GM23248 (cell line): ENCODE measurements around the gene MAPK4.

ENCODE experiments used
- EZH2 ChIP-seq: fragments of 200-600 bp; sonication (generic); IDR thresholded peaks from 2 replicates; pipeline ENCODE4 v1.6.1; 2018; ENCODE audit warnings: antibody characterized with exemption, mild to moderate bottlenecking; ENCODE audit not compliant: insufficient read depth, poor library complexity, severe bottlenecking
- EZH2phosphoT487 ChIP-seq: fragments of 200-600 bp; sonication (generic); IDR thresholded peaks from 2 replicates; pipeline ENCODE4 v1.6.1; 2018; ENCODE audit warnings: antibody characterized with exemption, moderate library complexity, mild to moderate bottlenecking, low read depth; ENCODE audit not compliant: insufficient read depth

DNA sequence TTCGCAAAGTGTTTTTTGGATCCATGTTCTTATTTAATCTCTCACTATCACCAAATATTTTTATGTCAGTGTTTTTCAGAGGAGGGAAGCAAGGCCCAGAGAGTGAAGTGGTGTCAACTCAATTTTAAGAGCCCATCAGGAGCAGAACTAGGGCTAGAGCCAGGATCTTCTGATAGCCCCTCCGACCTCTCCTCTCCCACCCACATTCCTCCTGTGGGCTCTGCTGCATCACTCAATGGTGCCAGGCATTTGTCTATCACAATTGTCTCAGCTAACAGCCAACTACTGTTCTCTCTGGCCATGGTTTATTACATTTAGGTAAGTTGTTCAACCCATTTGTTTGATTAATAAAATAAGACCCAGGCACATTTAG is 68.6 kb downstream of the MAPK4 start:
- TF ChIP-seq EZH2 (no peak), EZH2phosphoT487 (no peak)
